Sigmoid colon (tissue), 7 donors: Measurements from ENCODE around the gene UFD1. TPM values are rescaled to one million over a fixed set of nuclear protein-coding genes. Genes with fewer than 3 reads are reported as not detected.

Experiments
- DNase-seq: peaks from one replicate; pipeline ENCODE4 v3.0.0-alpha.2; 2019
- H3K27ac ChIP-seq, 4 donors: fragments of 200-600 bp; sonication (generic); one replicate each; pipeline ENCODE4 v1.5.1; 2016 to 2019; ENCODE audit warnings: mild to moderate bottlenecking in 1 of 4
- H3K27me3 ChIP-seq, 3 donors: fragments of 200-600 bp; sonication (generic); one replicate each; pipeline ENCODE4 v1.5.1; 2019; ENCODE audit warnings: mild to moderate bottlenecking in 1 of 3
- H3K36me3 ChIP-seq, 4 donors: fragments of 200-600 bp; sonication (generic); one replicate each; pipeline ENCODE4 v1.5.1; 2016 to 2019
- H3K4me1 ChIP-seq, 4 donors: fragments of 200-600 bp; sonication (generic); one replicate each; pipeline ENCODE4 v1.5.1; 2017 to 2019
- H3K4me3 ChIP-seq, 4 donors: fragments of 200-600 bp; sonication (generic); one replicate each; pipeline ENCODE4 v1.5.1; 2017 to 2019; ENCODE audit warnings: mild to moderate bottlenecking in 2 of 4, moderate library complexity in 1 of 4
- H3K9me3 ChIP-seq, 4 donors: fragments of 200-600 bp in 3 of 4; sonication (generic) in 3 of 4; one replicate each; pipeline versions ENCODE4 v1.5.1 to v1.6.1; 2013 to 2019
- CTCF ChIP-seq, 4 experiments: fragments of 450-650 bp in 3 of 4; fragments of 200-600 bp in 1 of 4; IDR thresholded peaks; one replicate each; pipeline ENCODE4 v1.5.1; 2016 to 2019; ENCODE audit warnings: antibody characterized with exemption in 4 of 4, mild to moderate bottlenecking in 3 of 4, moderate library complexity in 2 of 4
- EP300 ChIP-seq, 4 donors: sonication (generic); formaldehyde crosslinking; IDR thresholded peaks; one replicate each; pipeline ENCODE4 v1.6.1; 2017; ENCODE audit warnings: antibody characterized with exemption in 4 of 4
- POLR2A ChIP-seq, 2 donors: fragments of 450-650 bp; IDR thresholded peaks; one replicate each; pipeline ENCODE4 v1.6.1; 2016; ENCODE audit warnings: antibody characterized with exemption in 2 of 2, mild to moderate bottlenecking in 2 of 2, moderate library complexity in 2 of 2
- POLR2AphosphoS5 ChIP-seq, 4 donors: sonication (generic); formaldehyde crosslinking; IDR thresholded peaks; one replicate each; pipeline ENCODE4 v1.6.1; 2017; ENCODE audit warnings: antibody characterized with exemption in 4 of 4
- WGBS, 2 donors: extraction: QIAGEN DNeasy Blood & Tissue Kit; methylation state at CpG; one replicate each; pipeline ENCODE4 v1.1.7; 2013; 5-methylcytosine and 5-hydroxymethylcytosine counted together
- intact Hi-C: fragments of 100-400 bp; cut with DNase I; formaldehyde crosslinking; loops from one replicate; pipeline ENCODE4 v1.15.1; 2023
- polyA plus RNA-seq, 3 donors: library from polyadenylated mRNA; stranded (reverse); fragments of 200-250 nt; gene quantifications; one replicate each; pipeline ENCODE4 v1.2.3, GENCODE V29; 2013
- total RNA-seq, 4 donors: library from RNA; depleted of rRNA; stranded (reverse); fragments of >200 nt; gene quantifications; one replicate each; pipeline ENCODE4 v1.1.0, GENCODE V29; 2016
- donor health status: healthy with polysubstance abuse.
- donor health status: Bipolar disorder and iron deficiency.
- donor health status: healthy.

UFD1 gene
- total and polyA plus RNA-seq, 7 donors: 28.5 to 131 (median 45.7) TPM

- DNase-seq: no peak
- H3K36me3 ChIP-seq: peaks cover 37 to 73% (median 47%) of the 10 kb centered on the region in 4 donors
- intact Hi-C loops: no loop called here
Observed at GRCh38 chr22:19473578-19473977, 5.4 kb downstream of the UFD1 start.

GRCh38 chr22:19472233-19472632, 6.8 kb downstream of the UFD1 start:
- Histone ChIP-seq H3K4me1 (peaks cover 0 to 17% (median 3%) of the 10 kb centered on the region in 4 donors), H3K27ac (no peak overlapping the region), H3K27me3 (no peaks in the 10 kb centered on the region), H3K36me3 (peaks cover 50 to 87% (median 59%) of the 10 kb centered on the region in 4 donors), H3K9me3 (no peaks in the 10 kb centered on the region), H3K4me3 (no peak overlapping the region)
- intact Hi-C loops: no loop called here
- DNase-seq: no peak
- TF ChIP-seq POLR2A (IDR thresholded peaks at IDR 0.05): no peak
- no peak for TF ChIP-seq EP300 (IDR thresholded peaks at IDR 0.05)
- TF ChIP-seq POLR2AphosphoS5 (IDR thresholded peaks at IDR 0.05): no peak
- TF ChIP-seq CTCF (IDR thresholded peaks at IDR 0.05): no peak
- 94 to 96% methylated on average over 8 of the region's 8 CpGs for WGBS, 2 donors

More at GRCh38 chr22:19473578-19473977, 5.4 kb downstream of the UFD1 start:
- TF ChIP-seq POLR2AphosphoS5 (IDR thresholded peaks at IDR 0.05) (no peak), EP300 (IDR thresholded peaks at IDR 0.05) (no peak), POLR2A (IDR thresholded peaks at IDR 0.05) (no peak), CTCF (IDR thresholded peaks at IDR 0.05) (no peak)
- H3K27me3 ChIP-seq: no peaks in the 10 kb centered on the region
- no peak overlapping the region for H3K4me3 ChIP-seq
- WGBS, 2 donors: 71 to 92% methylated on average over 3 of the region's 3 CpGs
- H3K27ac ChIP-seq: no peak overlapping the region
- no peaks in the 10 kb centered on the region for H3K9me3 ChIP-seq
- peaks cover 0 to 29% (median 15%) of the 10 kb centered on the region in 4 donors for H3K4me1 ChIP-seq

GRCh38 chr22:19471572-19471971, 7.4 kb downstream of the UFD1 start:
- WGBS, 2 donors: 94% methylated on average over 11 of the region's 11 CpGs
- Histone ChIP-seq H3K4me3 (no peak overlapping the region), H3K36me3 (peaks cover 57 to 93% (median 64%) of the 10 kb centered on the region in 4 donors), H3K9me3 (no peaks in the 10 kb centered on the region), H3K27me3 (no peaks in the 10 kb centered on the region), H3K4me1 (peaks cover 0 to 12% (median 0%) of the 10 kb centered on the region in 4 donors), H3K27ac (no peak overlapping the region)
- TF ChIP-seq POLR2A (IDR thresholded peaks at IDR 0.05) (no peak), EP300 (IDR thresholded peaks at IDR 0.05) (no peak), POLR2AphosphoS5 (IDR thresholded peaks at IDR 0.05) (no peak), CTCF (IDR thresholded peaks at IDR 0.05) (no peak)
- intact Hi-C loops: no loop called here
- no peak for DNase-seq

- Histone ChIP-seq H3K27me3 (no peaks in the 10 kb centered on the region), H3K36me3 (peaks cover 60 to 100% (median 74%) of the 10 kb centered on the region in 4 donors), H3K4me1 (no peaks in the 10 kb centered on the region), H3K9me3 (no peaks in the 10 kb centered on the region), H3K4me3 (no peak overlapping the region), H3K27ac (no peak overlapping the region)
- DNase-seq: no peak
- 98% methylated on average over 2 of the region's 2 CpGs for WGBS, 2 donors
- intact Hi-C loops: no loop called here
- TF ChIP-seq POLR2AphosphoS5 (IDR thresholded peaks at IDR 0.05) (no peak), POLR2A (IDR thresholded peaks at IDR 0.05) (no peak), CTCF (IDR thresholded peaks at IDR 0.05) (no peak), EP300 (IDR thresholded peaks at IDR 0.05) (no peak)
Observed at GRCh38 chr22:19470010-19470409, 9.0 kb downstream of the UFD1 start.

- no peak overlapping the region for H3K4me3 ChIP-seq
- no peaks in the 10 kb centered on the region for H3K4me1 ChIP-seq
- H3K27ac ChIP-seq: no peak overlapping the region
- peaks cover 60 to 100% (median 76%) of the 10 kb centered on the region in 4 donors for H3K36me3 ChIP-seq
- H3K27me3 ChIP-seq: no peaks in the 10 kb centered on the region
- intact Hi-C loops: no loop called here
- 95 to 97% methylated on average over 7 of the region's 7 CpGs for WGBS, 2 donors
- no peaks in the 10 kb centered on the region for H3K9me3 ChIP-seq
- TF ChIP-seq POLR2AphosphoS5 (IDR thresholded peaks at IDR 0.05) (no peak), EP300 (IDR thresholded peaks at IDR 0.05) (no peak), POLR2A (IDR thresholded peaks at IDR 0.05) (no peak), CTCF (IDR thresholded peaks at IDR 0.05) (no peak)
- DNase-seq: no peak
Observed at GRCh38 chr22:19469421-19469820, 9.6 kb downstream of the UFD1 start.
